T1000 (cell line): Measurements from ENCODE around the gene DOCK4.

ENCODE experiments used
- DNase-seq: peaks from one replicate; lab custom pipeline; 2025; ENCODE audit warnings: mixed read lengths; lab: John Stamatoyannopoulos, UW

Gene DOCK4

DNA sequence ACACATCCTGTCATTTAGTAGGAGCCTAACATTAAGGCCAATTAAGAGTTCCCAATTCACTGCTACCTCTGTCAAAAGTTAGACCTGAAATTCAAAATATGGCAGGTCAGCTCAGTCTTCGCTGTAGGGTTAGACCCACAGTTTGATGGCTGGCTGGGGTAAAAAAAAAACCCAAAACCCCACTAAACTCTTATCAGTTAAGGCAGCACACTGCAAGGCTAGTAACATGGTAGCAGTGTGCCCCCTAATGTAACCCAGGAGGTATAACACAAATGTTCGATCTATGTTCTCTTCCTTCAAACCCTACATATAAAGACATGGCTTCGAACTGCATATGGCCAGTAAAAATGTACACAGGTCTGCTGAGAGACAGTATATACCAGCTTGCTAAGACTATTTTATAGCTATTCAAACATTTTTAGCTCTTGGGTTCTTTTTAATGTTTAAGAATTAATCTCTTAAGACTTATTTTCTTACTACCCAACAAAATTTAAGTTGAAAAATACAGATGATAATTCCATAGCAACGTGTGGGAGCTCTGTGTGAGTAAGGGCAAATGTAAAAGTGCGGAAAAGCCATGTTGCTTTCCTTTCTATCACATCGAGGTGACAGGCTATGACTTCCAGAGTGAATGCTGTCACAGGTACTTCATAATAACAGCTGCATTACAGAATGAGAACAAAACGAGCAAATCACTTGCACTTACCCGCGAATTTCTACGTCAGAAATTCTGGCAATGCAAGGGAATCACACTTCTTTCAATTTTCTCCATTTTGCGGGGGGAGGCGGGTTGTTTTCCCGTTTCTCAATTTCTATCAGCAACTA lies 475.5 kb downstream of the DOCK4 start:
- DNase-seq: no peak

DNA sequence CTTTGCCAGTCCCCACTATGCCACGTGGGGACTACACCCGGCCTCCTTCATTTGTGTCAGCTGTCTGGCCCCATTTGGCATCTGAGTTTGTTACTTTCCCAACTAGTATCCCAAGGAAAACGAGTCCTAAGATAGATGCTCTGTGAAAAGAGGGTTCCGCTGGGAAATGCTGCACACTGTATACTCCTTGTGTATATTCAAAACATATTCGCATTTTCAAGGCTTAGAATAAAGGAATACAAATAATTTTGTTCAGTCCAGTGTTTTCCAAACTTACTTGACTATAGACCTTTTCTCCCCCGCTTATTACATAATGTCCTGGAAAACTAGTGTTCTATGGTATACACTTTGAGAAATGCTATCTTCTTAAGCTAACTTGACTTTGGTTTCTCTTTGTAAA lies 476.1 kb downstream of the DOCK4 start:
- DNase-seq: no peak

DNA sequence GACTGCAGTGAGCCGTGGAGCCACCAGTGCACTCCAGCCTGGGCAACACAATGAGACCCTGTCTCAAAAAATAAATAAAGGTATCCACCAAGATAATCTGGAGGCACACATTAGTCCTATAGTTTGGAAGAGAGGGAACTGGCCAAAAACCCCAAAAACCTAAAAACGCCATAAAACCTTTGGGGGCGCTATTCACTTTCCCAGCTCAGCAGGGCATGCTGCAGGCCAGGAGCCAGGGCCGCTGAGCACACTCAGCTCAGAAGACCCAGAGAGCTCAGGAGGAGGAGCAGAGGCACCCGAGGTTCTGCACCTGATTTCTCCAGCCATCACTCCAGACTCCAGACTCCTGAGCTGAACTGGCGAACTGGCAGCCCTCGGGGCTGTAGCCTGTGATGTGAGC lies 476.7 kb downstream of the DOCK4 start:
- DNase-seq: no peak

DNA sequence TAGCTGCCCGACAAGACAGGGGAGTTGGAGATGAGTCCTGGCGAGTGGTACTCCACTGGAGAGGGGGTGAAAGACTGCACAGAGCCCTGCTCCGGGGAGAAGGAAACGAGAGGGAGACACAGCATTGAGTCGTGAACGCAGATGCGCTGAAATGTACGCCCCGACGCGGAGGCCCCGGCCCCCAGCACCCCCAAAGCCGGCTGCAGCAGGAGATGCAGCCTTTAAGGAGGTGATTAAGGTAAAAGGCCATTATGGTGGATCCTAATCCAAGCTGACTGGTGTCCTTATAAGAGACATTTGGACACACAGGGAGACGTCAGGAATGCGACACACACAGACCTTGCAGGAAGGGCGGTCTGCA lies 477.6 kb downstream of the DOCK4 start:
- no peak for DNase-seq

DNA sequence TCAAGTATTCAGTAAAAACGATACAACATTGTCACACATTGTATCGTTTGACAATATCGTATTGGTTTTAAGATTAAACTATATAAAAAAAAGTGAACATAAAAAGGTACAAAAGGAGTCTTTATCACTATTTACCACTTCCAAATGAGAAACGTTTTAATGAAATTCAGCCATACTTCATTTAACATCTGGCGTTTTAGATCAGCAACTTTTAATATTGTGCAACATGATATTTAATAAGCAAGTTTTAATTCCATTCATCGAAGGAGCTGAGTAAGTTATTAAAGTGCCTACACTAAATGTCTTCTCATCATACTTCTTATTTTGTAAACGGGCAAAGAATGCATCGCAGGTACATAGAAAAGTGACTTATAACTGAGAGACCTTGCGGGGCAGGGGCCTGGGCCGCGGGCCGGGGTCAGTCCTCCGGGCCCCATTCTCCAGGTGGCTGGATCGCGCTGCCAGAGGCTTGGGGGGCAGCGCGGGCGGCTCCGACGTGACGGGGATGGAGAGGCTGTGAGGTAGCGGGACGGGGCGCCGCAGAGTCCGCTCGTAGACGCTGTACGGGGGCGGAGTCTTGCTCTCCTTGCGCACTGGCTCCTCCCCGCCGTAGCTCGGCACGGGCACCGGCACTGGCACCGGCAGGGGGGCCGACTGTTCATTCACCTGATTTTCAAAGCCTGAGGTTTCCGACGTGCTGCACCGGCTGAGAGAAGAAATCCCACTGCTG lies 478.1 kb downstream of the DOCK4 start:
- DNase-seq: no peak

DNA sequence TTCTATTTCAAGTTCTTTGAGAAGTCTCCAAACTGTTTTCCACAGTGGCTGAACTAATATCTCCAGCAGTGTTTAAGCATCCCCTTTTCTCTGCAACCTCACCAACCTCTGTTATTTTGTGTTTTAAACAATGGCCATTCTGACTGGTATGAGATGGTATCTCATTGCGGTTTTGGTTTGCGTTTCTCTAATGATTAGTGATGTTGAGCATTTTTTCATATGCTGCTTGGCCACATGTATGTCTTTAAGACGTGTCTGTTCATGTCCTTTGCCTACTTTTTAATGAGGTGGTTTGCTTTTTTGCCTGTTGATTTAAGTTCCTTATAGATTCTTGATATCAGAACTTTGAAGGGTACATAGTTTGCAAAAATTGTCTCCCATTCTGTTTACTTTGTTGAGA lies 487.3 kb downstream of the DOCK4 start:
- DNase-seq: no peak

DNA sequence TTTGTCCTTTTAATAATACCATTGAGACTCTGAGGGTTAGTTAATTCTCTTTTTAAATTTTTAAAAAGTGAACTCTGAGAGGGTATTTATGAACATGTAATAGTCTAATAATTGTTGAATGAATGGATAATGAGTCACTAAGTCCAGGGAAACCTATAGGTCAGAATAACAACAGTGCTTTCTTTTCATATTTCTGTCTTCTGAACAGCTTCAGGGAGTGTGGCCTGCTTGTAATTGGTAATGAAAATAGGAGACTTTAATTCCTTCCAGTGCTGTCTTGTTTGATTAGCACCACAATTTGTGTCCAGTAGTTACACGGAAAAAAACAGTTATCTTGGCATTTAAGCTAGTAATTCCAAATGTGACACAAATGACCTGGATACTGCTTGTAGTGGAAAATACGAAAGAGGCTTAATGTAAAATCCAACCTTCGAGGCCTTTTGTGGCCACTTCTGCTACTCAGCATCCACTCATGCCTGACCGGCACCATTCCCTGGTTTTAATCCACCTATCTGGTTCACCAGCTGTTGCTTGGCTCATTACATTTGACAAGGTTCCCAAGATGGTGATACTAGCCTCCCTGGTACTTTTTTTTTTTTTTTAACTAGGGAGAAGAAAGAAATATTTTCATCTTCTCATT lies 494.7 kb downstream of the DOCK4 start:
- DNase-seq: no peak

DNA sequence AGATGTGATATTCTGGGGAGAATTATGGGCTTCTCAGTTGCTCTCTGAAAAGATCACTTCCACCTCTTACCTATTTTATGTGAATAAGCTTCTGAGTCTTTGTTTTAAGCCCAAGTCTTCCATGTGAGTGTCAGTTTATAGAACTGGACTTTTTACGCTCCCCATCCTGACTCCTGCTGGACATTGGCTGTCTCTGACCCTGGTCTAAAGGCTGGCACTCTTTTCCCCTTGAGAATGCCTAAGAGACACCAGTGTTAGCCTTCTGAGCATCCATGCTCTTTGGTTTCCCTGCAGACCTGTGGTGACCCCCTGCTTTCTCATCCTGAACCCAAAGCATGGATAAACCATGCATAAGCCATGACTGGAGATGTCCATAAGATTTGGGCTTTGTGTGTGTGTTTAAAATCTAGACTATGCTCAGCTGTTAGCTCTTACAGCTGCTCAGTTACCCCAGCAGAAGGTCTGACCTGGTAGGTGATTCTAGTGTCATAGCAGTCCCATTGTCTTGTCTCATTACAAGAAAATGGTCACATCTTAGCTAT lies 495.3 kb downstream of the DOCK4 start:
- DNase-seq: no peak

DNA sequence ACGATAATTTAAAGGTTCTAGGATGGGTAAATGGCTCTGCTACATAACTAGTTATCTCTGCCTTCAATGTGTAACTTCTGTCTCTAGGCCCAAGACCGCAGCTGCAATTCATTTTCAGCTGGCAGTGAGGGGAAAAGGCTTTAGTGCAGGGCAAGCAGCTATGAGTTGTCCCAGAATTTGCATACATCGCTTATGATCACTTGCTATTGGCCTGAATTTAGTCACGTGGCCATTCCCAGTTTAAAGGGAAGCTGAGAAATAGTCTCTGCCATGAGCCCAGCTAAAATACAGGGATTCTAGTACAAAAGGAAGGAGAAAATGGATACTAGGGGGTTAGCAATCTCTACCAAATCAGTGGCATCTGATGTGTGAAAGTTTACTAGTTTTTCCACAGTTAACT lies 498.1 kb downstream of the DOCK4 start:
- no peak for DNase-seq

DNA sequence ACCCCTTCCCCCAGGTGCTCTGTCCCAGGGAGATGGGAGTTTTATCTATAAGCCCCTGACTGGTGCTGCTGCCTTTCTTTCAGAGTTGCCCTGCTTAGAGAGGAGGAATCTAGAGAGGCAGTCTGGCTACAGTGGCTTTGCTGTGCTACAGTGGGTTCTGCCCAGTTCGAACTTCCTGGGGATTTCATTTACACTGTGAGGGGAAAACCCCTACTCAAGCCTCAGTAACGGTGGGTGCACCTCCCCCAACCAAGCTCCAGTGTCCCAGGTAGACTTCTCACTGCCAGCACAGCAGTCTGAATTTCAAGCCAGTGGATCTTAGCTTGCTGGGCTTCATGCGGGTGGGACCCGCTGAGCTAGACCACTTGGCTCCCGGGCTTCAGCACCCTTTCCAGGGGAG lies 500.4 kb downstream of the DOCK4 start:
- DNase-seq: no peak

DNA sequence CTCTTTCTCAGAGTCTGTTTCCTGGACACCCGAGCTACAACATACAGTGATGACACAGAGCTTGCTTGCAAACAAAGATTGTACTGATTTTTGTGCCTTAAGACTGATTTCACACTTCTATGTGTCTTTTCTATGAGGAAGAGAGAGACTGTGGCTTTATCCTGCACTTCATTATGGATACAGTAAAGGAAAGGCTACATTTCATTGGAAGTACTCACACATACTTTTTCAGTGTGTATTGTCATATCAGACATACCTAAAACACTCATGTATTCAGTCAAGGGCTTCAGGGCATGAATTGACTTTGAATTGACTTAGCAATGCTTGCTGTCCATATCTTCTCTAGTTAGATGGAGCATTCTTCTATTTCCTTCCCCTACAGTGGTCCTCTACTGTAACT lies 508.4 kb downstream of the DOCK4 start:
- no peak for DNase-seq

DNA sequence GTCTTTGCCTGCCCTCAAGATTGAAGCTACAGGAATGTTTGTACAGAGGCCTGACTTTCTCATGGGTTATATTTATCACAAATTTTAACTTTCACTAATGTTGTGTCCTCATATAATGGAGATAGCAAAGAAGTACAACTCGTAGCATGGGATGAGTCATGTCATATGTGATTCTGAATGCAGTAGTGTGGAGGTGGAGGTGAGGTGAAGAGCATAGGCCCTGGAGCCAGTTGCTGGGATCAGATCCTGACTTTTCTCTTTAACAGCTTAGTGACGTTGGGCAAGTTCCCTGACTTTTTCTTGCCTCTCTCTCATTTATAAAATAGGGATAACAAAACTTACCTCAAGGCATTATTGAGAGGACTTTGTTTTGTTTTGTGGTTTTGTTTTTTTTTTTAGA lies 511.8 kb downstream of the DOCK4 start:
- no peak for DNase-seq

DNA sequence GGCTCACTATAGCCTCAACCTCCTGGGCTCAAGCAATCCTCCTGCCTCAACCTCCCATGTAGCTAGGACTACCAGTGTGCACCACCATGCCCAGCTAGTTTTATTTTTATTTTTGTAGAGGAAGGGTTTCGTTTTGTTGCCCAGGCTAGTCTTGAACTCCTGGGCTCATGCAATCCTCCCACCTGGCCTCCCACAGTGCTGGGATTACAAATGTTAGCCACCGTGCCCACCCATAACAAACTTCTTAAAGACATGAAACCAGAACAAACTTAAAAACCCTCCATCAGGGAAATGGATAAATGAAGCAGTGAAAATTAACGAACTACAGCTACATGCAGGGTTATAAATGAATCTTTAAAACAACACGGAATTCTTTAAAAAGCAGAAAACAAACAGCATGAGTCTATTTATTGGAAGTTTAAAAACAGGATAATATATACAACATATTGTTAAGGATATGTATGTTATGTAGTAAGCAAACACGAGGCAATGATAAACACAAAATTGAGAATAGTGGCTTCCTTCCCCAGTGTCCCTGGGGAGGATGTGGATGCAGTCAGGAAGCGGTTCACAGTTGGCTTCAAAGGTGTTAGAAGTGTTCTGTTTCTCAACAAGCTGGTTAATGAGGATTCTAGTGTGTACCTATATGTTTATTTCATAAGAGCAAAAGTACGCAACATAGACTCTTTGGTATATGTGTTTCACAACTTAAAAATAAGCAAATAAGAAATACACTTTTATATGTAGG lies 515.7 kb downstream of the DOCK4 start:
- DNase-seq: no peak

DNA sequence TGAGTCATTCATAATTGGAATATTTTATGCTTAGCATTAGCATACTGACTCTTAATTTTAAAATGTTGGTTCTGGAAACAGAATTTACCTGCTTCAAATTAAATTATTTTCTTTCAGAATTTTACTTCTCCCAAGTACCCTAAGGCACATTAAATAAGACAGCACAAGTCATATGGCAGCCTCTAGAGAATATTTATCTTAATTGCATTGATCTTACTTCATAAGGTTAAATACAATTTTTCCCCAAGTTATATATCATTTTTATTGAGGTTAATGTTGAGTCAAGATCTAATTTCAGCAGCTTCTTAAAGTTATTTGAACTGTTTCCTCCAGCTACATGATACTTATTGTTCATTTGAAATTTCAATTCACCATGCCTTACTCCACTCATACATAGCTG lies 520.9 kb downstream of the DOCK4 start:
- DNase-seq: no peak

DNA sequence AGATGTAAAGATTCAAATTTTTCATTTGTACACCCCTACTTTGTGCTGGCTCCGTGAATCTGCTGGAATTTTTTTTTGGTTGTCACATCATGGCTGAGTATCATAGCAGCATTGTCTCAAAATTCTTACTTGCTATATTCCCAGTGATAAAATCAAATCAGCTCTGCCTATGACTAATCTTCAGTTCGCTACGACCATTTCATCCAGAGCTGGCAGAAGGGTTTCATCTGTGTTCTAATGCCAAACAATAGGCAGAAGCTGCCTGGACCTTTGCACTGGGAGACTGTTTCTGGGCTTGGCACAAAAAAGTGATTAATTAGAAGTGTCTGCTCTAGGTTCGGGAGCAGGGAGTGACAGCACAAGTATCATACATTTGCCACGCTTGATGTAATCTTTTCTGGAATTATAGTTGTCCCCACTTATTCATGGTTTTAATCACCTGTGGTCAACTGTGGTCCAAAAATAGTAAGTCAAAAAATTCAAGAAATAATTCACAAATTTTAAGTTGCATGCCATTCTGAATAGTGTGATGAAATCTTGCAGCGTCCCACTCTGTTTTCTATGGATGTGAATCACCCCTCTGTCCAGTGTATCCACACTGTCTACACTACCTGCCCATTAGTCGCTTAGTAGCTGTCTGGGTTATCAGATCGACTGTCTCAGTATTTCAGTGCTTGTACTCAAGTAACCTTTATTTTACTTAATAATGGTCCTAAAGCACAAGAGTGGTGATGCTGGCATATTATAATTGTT lies 523.4 kb downstream of the DOCK4 start:
- DNase-seq: no peak

DNA sequence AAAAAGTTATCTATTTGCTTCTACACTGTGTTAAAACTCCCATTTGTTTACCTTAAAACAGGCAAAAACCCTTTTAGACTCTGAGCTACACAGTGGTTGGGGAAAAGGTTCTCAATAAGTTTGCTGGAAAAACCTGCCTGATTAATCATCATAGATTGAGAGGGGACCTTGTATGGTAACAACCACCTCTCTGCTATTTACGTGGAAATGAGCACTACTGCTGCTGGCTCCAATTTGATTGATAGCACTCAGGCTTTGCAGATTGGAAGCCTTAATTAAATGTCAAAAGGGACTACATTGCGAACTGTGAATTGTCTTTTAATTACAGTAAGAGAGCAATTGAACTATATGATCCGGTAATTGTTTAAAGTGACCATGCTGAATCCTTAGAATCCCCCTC lies 525.0 kb downstream of the DOCK4 start:
- DNase-seq: no peak

DNA sequence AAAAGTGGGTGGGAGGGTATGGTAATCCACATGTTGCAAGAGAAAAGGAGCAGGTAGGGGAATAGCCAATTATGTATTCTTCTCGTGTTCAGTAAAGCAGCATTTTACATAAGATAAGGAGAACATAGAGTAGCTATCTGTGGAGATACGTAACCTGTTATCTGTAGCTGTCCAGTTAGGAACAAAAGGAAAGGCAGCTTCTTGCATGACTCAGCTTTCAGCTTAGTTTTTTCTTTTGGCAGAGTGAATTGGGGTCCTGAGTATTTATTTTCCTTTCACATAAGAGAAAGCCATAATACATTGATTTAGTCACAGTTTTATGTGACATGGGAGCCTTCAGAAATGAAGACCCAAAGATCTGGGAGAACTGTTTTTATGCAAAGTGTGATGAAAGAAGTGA lies 527.2 kb downstream of the DOCK4 start:
- DNase-seq: no peak

DNA sequence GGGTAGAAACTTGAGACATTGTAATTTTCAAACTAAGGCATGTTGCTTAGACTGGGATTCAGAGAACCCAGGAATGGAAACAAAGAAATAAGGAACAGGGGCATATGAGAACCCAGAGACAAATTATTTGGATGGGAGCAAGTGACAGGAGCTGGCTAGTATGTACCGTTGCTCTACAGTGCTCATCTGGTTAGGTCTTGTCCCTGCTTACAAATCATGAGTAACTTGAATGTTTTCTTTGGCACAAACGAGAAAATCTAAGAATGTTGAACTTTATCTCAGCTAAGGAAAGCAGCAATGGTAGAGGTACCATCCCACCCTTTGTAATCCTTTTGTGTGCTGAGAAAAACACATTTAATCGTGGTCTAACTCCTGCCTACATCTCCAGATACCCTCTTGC lies 527.9 kb downstream of the DOCK4 start:
- DNase-seq: no peak

DNA sequence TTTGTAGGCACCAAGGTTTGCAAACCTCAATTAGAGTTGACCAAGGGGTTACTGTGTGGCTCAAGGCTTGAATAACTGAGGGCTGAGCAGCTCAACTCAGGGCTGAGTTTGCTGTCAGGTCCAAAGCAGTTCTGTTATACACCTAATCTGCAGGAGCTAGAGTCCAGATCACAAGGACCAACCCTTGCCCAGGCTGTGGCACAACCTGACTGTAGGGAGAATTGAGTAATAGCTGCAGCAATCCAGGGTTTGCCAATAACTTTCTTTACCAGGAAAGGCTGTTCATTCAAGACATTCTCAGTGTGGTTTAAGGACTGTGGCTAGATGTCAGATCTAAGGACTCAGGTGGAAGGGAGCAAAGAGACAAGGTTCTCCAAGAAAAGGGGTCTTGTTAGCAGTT lies 528.4 kb downstream of the DOCK4 start:
- no peak for DNase-seq

DNA sequence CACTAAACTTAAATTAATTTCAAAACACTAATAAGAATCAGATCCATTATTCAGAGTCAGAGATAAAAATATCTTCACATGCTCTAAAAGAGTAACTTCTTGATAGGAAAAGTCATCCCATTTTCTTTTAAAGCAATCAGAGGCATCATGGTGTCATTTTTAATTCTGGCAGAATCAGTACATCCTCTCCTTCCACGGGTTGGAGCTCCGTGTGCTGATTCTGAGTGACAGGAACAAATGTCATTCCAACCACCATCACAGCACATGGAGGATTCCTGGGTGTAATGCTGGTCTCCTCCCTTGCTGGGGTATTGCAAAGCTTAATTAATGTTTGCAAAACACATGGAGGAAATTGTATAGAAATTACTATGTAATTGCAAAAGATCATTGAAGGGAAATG lies 529.4 kb downstream of the DOCK4 start:
- no peak for DNase-seq
